GM20431 (cell line): Measurements from ENCODE around the gene LEPROT.

Source experiments
- in situ Hi-C: fragments of 300-500 bp; cut with MseI, MboI; formaldehyde crosslinking; loops from one replicate; pipeline ENCODE4 v1.15.0; 2020; ENCODE audit warnings: low sequenced_read_pairs; ENCODE audit not compliant: unreplicated experiment

Gene LEPROT

GRCh38 chr1:65469889-65470340, 49.4 kb downstream of the LEPROT start:
- in situ Hi-C loops: no loop called here

GRCh38 chr1:65470766-65471165, 50.3 kb downstream of the LEPROT start:
- in situ Hi-C loops: no loop called here

DNA sequence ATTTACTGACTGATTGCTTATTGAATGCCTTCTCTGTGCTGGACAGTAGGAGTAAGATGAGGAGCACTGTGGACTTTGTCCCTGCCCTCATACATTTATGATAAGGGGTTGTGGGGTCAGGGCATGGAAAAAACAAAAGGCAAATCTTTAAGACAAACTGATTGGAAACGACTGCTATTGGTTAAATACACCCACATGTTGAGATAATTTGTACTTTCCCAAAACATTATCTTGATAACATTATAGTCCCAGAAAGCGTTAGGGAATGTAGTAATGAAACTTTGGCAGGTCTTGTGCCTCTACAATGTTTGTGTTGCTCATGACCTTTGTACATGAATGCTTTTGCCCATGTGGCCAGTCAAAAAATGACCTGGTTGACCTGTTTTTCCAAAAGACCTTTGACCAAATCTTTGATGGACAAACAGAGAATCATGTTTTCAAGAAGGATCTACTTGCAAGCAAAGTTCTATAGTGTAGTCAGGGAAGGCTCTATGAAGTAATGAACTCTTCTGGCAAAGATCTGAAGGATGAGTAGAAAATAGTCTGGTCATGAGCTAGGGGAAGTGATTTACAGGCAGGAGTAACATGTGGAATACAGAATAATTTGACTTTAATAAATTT, 50.9 kb downstream of the LEPROT start:
- in situ Hi-C loops: no loop called here

GRCh38 chr1:65471861-65472332, 51.4 kb downstream of the LEPROT start:
- in situ Hi-C loops: no loop called here

- in situ Hi-C loops: no loop called here
Measured at GRCh38 chr1:65476327-65476726, 55.9 kb downstream of the LEPROT start.

GRCh38 chr1:65477414-65478378, 57.2 kb downstream of the LEPROT start:
- in situ Hi-C loops: no loop called here

DNA sequence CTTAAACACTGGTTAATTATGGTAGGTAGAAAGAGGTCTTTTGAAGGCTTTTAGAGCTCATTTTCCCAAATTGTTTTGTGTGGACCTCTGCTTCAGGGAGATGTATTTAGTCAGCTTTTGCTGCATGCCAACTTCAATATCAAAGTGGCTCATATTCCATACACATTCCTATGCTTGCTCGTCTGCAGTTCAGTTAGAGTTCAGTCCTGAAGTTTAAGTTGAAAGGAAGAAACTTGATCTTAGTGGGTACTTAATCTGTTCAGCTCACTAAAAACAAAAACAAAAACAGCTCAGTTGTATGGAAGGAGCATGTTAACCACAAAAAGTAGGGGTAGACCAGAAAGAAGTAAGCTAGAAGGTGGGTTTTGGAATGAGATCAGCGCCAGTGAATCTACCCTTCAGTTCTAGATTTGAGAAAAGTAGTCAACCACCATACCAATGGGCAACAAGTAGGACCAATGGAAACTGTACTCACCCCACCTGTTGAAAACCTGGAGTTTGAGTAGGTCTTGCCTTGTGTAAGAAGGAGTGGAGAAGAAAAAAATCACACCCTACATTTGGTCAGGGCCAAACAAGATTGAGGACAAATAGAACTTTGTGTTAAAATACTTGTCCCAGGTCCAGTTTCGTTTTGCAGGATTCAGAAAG, 58.0 kb downstream of the LEPROT start:
- in situ Hi-C loops: no loop called here

DNA sequence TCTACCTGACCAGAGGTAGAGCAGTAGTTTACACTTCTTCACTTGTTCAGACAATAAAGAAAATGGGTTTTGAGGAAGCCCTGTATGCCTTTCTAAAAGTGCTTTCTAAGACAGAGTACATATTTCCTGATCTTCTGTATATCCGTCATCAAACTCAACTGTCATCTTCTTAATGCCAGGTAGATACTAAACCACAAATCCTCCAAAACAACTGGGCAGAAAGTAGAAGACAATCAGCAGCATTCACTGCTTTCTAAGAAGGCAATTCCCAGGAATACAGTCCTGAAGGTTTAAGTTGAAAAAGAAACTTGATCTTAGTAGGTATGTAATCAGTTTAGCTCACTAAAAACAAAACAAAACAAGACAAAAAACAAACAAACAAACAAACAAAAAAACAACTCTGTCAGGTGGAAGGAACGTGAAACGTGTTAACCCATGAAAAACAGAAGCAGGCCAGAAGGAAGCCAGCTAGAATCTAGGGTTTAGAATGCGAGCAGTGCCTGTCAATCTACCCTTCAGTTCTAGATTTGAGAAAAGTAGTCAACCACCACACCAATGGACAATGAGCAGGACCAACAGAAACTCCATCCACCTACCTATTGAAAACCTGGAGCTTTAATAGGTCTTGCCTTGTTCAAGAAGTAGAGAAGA, 59.2 kb downstream of the LEPROT start:
- in situ Hi-C loops: no loop called here

- in situ Hi-C loops: no loop called here
Measured at GRCh38 chr1:65480684-65481405, 60.4 kb downstream of the LEPROT start.

- in situ Hi-C loops: no loop called here
Measured at GRCh38 chr1:65483993-65484754, 63.7 kb downstream of the LEPROT start.
